GM21786 (cell line): ENCODE data around the gene OR2T3.
"Not testable (repeated sequence)": the region's sequence is repeated elsewhere in the genome, so short reads cannot be mapped to it uniquely, and the experiment has no call there.

Experiments used
- ATAC-seq: cut with Tn5 transposase; IDR thresholded peaks from one replicate; pipeline ENCODE4 v1.9.1; 2021; ENCODE audit not compliant: unreplicated experiment

The OR2T3 gene

GRCh38 chr1:248473051-248473450 is at the start of gene OR2T3:
Gene OR2T3 (plus strand): TSS chr1:248473351. CDS start chr1:248473351, 0 bp downstream.
- not testable (repeated sequence) for ATAC-seq

GRCh38 chr1:248427526-248428191 is 45.5 kb upstream of the OR2T3 start:
- peak; percentile 34 for ATAC-seq

GRCh38 chr1:248428192-248428533 is 45.0 kb upstream of the OR2T3 start:
- peak; percentile 98 for ATAC-seq

GRCh38 chr1:248431683-248432082 is 41.5 kb upstream of the OR2T3 start:
- not testable (repeated sequence) for ATAC-seq

- not testable (repeated sequence) for ATAC-seq
Measured at GRCh38 chr1:248432201-248432600, 41.0 kb upstream of the OR2T3 start.

GRCh38 chr1:248433811-248434415 is 39.2 kb upstream of the OR2T3 start:
- ATAC-seq, result not testable (repeated sequence)

- peak; percentile 39 for ATAC-seq
Measured at GRCh38 chr1:248434913-248435312, 38.2 kb upstream of the OR2T3 start.

GRCh38 chr1:248436303-248436702 is 36.8 kb upstream of the OR2T3 start:
- ATAC-seq, result peak; percentile 78

GRCh38 chr1:248438668-248439067 is 34.5 kb upstream of the OR2T3 start:
- not testable (repeated sequence) for ATAC-seq

- ATAC-seq, result not testable (repeated sequence)
Measured at GRCh38 chr1:248439283-248439682, 33.9 kb upstream of the OR2T3 start.

- ATAC-seq, result not testable (repeated sequence)
Measured at GRCh38 chr1:248442500-248443277, 30.5 kb upstream of the OR2T3 start.

- not testable (repeated sequence) for ATAC-seq
Measured at GRCh38 chr1:248444603-248445002, 28.5 kb upstream of the OR2T3 start.

- ATAC-seq, result not testable (repeated sequence)
Measured at GRCh38 chr1:248445399-248445798, 27.8 kb upstream of the OR2T3 start, which contains the start of gene OR2T2. Gene OR2T2 (plus strand): TSS chr1:248445637. CDS start chr1:248452798, 7,161 bp downstream.

- ATAC-seq, result peak; percentile 40
Measured at GRCh38 chr1:248448409-248449074, 24.6 kb upstream of the OR2T3 start.

GRCh38 chr1:248449821-248450465 is 23.2 kb upstream of the OR2T3 start:
- peak; percentile 1 for ATAC-seq

- ATAC-seq, result peak; percentile 58
Measured at GRCh38 chr1:248450466-248451145, 22.5 kb upstream of the OR2T3 start.

GRCh38 chr1:248453619-248454018 is 19.5 kb upstream of the OR2T3 start:
- not testable (repeated sequence) for ATAC-seq

- ATAC-seq, result not testable (repeated sequence)
Measured at GRCh38 chr1:248455045-248455444, 18.1 kb upstream of the OR2T3 start.

GRCh38 chr1:248456635-248457034 is 16.5 kb upstream of the OR2T3 start:
- not testable (repeated sequence) for ATAC-seq

- not testable (repeated sequence) for ATAC-seq
Measured at GRCh38 chr1:248459117-248459516, 14.0 kb upstream of the OR2T3 start.
